HepG2 (cell line): ENCODE results near the gene UBAP1L. TPM values are rescaled to one million over a fixed set of nuclear protein-coding genes. Genes with fewer than 3 reads are reported as not detected.

Source experiments
- ATF2 ChIP-seq: sonication (generic); formaldehyde crosslinking; IDR thresholded peaks from 2 replicates; pipeline ENCODE4 v1.4.0; 2020; ENCODE audit warnings: missing genetic modification reagents
- ATM ChIP-seq: fragments of 450-650 bp; IDR thresholded peaks from 2 replicates; pipeline ENCODE4 v1.7.1; 2017; ENCODE audit warnings: mild to moderate bottlenecking, borderline replicate concordance
- BRD4 ChIP-seq: sonication (generic); formaldehyde crosslinking; IDR thresholded peaks from 2 replicates; pipeline ENCODE4 v1.4.0; 2020; ENCODE audit warnings: missing genetic modification reagents
- CAMTA2 ChIP-seq: sonication (generic); formaldehyde crosslinking; IDR thresholded peaks from 2 replicates; pipeline ENCODE4 v1.4.0; 2020; ENCODE audit warnings: mild to moderate bottlenecking, missing genetic modification reagents, borderline replicate concordance
- EZH2 ChIP-seq: conservative IDR thresholded peaks from 2 replicates; pipeline ENCODE4 v1.6.1; 2012; ENCODE audit warnings: mild to moderate bottlenecking, low read depth, low read length, moderate library complexity
- GTF2F1 ChIP-seq: fragments of 150-350 bp; IDR thresholded peaks from 2 replicates; pipeline ENCODE4 v1.6.1; 2014; ENCODE audit warnings: low read length
- ISX ChIP-seq: sonication (generic); formaldehyde crosslinking; conservative IDR thresholded peaks from 2 replicates; pipeline ENCODE4 v1.5.0; 2020; ENCODE audit warnings: missing genetic modification reagents
- NRL ChIP-seq: sonication (generic); formaldehyde crosslinking; IDR thresholded peaks from 2 replicates; pipeline ENCODE4 v1.5.0; 2020; ENCODE audit warnings: missing genetic modification reagents, mild to moderate bottlenecking, moderate library complexity, borderline replicate concordance
- PCBP1 ChIP-seq: fragments of 200-400 bp; formaldehyde crosslinking; IDR thresholded peaks from 2 replicates; pipeline ENCODE4 v1.6.1; 2017; ENCODE audit warnings: mild to moderate bottlenecking, low read depth, low read length, borderline replicate concordance
- PREB ChIP-seq: sonication (generic); formaldehyde crosslinking; IDR thresholded peaks from 2 replicates; pipeline ENCODE4 v1.4.0; 2020; ENCODE audit warnings: missing genetic modification reagents
- RFX1 ChIP-seq: fragments of 450-650 bp; IDR thresholded peaks from 2 replicates; pipeline ENCODE4 v1.6.1; 2017
- SAFB2 ChIP-seq: sonication (generic); formaldehyde crosslinking; IDR thresholded peaks from 2 replicates; pipeline ENCODE4 v1.5.1; 2020; ENCODE audit warnings: missing genetic modification reagents, low read depth, mild to moderate bottlenecking, borderline replicate concordance
- SATB2 ChIP-seq: sonication (generic); formaldehyde crosslinking; IDR thresholded peaks from 2 replicates; pipeline ENCODE4 v1.5.0; 2020; ENCODE audit warnings: missing genetic modification reagents
- SIX1 ChIP-seq: sonication (generic); formaldehyde crosslinking; IDR thresholded peaks from 2 replicates; pipeline ENCODE4 v1.4.0; 2020; ENCODE audit warnings: missing genetic modification reagents, borderline replicate concordance
- SKI ChIP-seq: fragments of 450-650 bp; IDR thresholded peaks from one replicate; pipeline ENCODE4 v1.6.1; 2018; ENCODE audit warnings: mild to moderate bottlenecking; ENCODE audit not compliant: partially characterized antibody
- STAT5B ChIP-seq: sonication (generic); formaldehyde crosslinking; IDR thresholded peaks from 2 replicates; pipeline ENCODE4 v1.4.0; 2020; ENCODE audit warnings: missing genetic modification reagents
- ZBTB1 ChIP-seq: sonication (generic); formaldehyde crosslinking; IDR thresholded peaks from 2 replicates; pipeline ENCODE4 v1.4.0; 2020; ENCODE audit warnings: missing genetic modification reagents, borderline replicate concordance
- ZBTB34 ChIP-seq: sonication (generic); formaldehyde crosslinking; IDR thresholded peaks from 2 replicates; pipeline ENCODE4 v1.8.0; 2022; ENCODE audit warnings: mild to moderate bottlenecking, missing genetic modification reagents
- ZEB1 ChIP-seq: IDR thresholded peaks from 2 replicates; pipeline ENCODE4 v1.6.1; 2012; ENCODE audit warnings: mild to moderate bottlenecking, low read depth, inconsistent platforms; ENCODE audit not compliant: insufficient replicate concordance
- ZNF10 ChIP-seq: sonication (generic); formaldehyde crosslinking; IDR thresholded peaks from 2 replicates; pipeline ENCODE4 v1.4.0; 2020; ENCODE audit warnings: mild to moderate bottlenecking, low read depth, missing genetic modification reagents, borderline replicate concordance
- ZNF331 ChIP-seq: sonication (generic); formaldehyde crosslinking; IDR thresholded peaks from 2 replicates; pipeline ENCODE4 v1.4.0; 2020; ENCODE audit warnings: missing genetic modification reagents
- ZNF382 ChIP-seq: sonication (generic); formaldehyde crosslinking; IDR thresholded peaks from 2 replicates; pipeline ENCODE4 v1.5.0; 2020; ENCODE audit warnings: missing genetic modification reagents, mild to moderate bottlenecking, borderline replicate concordance
- ZNF503 ChIP-seq: sonication (generic); formaldehyde crosslinking; IDR thresholded peaks from 2 replicates; pipeline ENCODE4 v1.4.0; 2020; ENCODE audit warnings: missing genetic modification reagents
- ZNF546 ChIP-seq: sonication (generic); formaldehyde crosslinking; conservative IDR thresholded peaks from 2 replicates; pipeline ENCODE4 v1.8.1; 2023; ENCODE audit warnings: mild to moderate bottlenecking, missing genetic modification reagents
- ZNF580 ChIP-seq: IDR thresholded peaks from 2 replicates; pipeline ENCODE4 v1.6.1; 2016; ENCODE audit warnings: low read depth, borderline replicate concordance
- polyA plus RNA-seq, 8 experiments: library from polyadenylated mRNA; depleted of rRNA in 3 of 8; stranded (reverse) in 7 of 8; unstranded in 1 of 8; fragments of >200 nt; fragmentation: Illumina TruSeq in 4 of 8; extraction: Trizol in 4 of 8; gene quantifications; 2 replicates each; pipeline versions ENCODE4 v1.2.1 to v1.2.3, GENCODE V29; 2011 to 2016; ENCODE audit warnings: low read depth in 4 of 8, missing spikeins in 1 of 8, mixed read lengths in 1 of 8; ENCODE audit not compliant: insufficient read depth in 1 of 8
- total RNA-seq, 5 experiments: library from RNA; depleted of rRNA; stranded (reverse); fragments of >200 nt; fragmentation: Illumina TruSeq; extraction: Trizol; gene quantifications; 2 replicates each; pipeline ENCODE4 v1.2.3, GENCODE V29; 2016; ENCODE audit warnings: low read depth in 1 of 5

Gene UBAP1L
- total and polyA plus RNA-seq, 2 of the 13 experiments (the other 11 are each of a cell fraction or from before 2014, with no cell fraction given), result 0.86 to 1.4 TPM

GRCh38 chr15:65056868-65057548 is 58.0 kb downstream of the UBAP1L start (continued):
- TF ChIP-seq ZNF503 (CRISPR knock-in tag) (no peak), ZNF10 (no peak), PREB (CRISPR knock-in tag) (no peak), ZBTB34 (CRISPR knock-in tag) (no peak), STAT5B (CRISPR knock-in tag) (no peak), ZNF546 (CRISPR knock-in tag) (no peak), SIX1 (CRISPR knock-in tag) (no peak), GTF2F1 (no peak), ZEB1 (peak; percentile 81), ATM (no peak), ZBTB1 (CRISPR knock-in tag) (no peak), CAMTA2 (CRISPR knock-in tag) (no peak), SKI (peak; percentile 64), SAFB2 (CRISPR knock-in tag) (no peak), ZNF331 (CRISPR knock-in tag) (peak; percentile 79), ISX (CRISPR knock-in tag) (no peak), RFX1 (no peak), ZNF382 (CRISPR knock-in tag) (no peak), EZH2 (no peak), SATB2 (CRISPR knock-in tag) (no peak), ATF2 (CRISPR knock-in tag) (no peak; the same call in 1 of the 2 replicates), NRL (CRISPR knock-in tag) (no peak), BRD4 (no peak), ZNF580 (CRISPR knock-in tag) (peak; percentile 66; the same call in 1 of the 2 replicates), PCBP1 (no peak)
